Keratinocyte (primary cell): Measurements from ENCODE around the gene MMP3. TPM values are rescaled to one million over a fixed set of nuclear protein-coding genes. Genes with fewer than 3 reads are reported as not detected.

Experiments used
- DNase-seq: peaks from one replicate; pipeline ENCODE4 v3.0.0-alpha.2; 2011; ENCODE audit warnings: low read depth, missing footprints, low spot score
- FAIRE-seq: peaks from 2 replicates; lab custom pipeline; 2011; peaks lifted over from hg19 to GRCh38; lab: Jason Lieb, UNC
- H2AFZ ChIP-seq: 2 replicates; pipeline ENCODE4 v1.6.0; 2012; ENCODE audit warnings: low read length, control low read depth, inconsistent platforms; ENCODE audit not compliant: control insufficient read depth
- H3K27ac ChIP-seq: 2 replicates; pipeline ENCODE4 v1.5.1; 2011; ENCODE audit warnings: low read length; ENCODE audit not compliant: control insufficient read depth, insufficient read depth
- H3K27me3 ChIP-seq: 3 replicates; pipeline ENCODE4 v1.6.0; 2011; ENCODE audit warnings: low read length; ENCODE audit not compliant: control insufficient read depth, insufficient read depth; ENCODE audit errors: extremely low read depth
- H3K36me3 ChIP-seq, 2 experiments: 2 replicates in 1 of 2; 3 replicates in 1 of 2; pipeline ENCODE4 v1.5.1; 2011; ENCODE audit warnings: low read length in 2 of 2, mild to moderate bottlenecking in 1 of 2; ENCODE audit not compliant: control insufficient read depth in 2 of 2, insufficient read depth in 2 of 2; ENCODE audit errors: extremely low read depth in 1 of 2
- H3K4me1 ChIP-seq: 3 replicates; pipeline ENCODE4 v1.5.1; 2011; ENCODE audit warnings: low read length; ENCODE audit not compliant: control insufficient read depth, insufficient read depth; ENCODE audit errors: extremely low read depth
- H3K4me2 ChIP-seq: 3 replicates; pipeline ENCODE4 v1.6.0; 2011; ENCODE audit warnings: low read depth, low read length; ENCODE audit not compliant: control insufficient read depth, insufficient read depth; ENCODE audit errors: extremely low read depth
- H3K4me3 ChIP-seq, 3 experiments: fragments of 200-600 bp in 1 of 3; sonication (generic) in 1 of 3; 2 replicates in 2 of 3; 3 replicates in 1 of 3; pipeline ENCODE4 v1.5.1; 2011 to 2016; ENCODE audit warnings: low read length in 3 of 3, mild to moderate bottlenecking in 3 of 3, control low read depth in 2 of 3, inconsistent platforms in 1 of 3, low read depth in 1 of 3, mixed read lengths in 1 of 3, mixed run types in 1 of 3, moderate library complexity in 1 of 3; ENCODE audit not compliant: control insufficient read depth in 2 of 3, insufficient read depth in 2 of 3; ENCODE audit errors: extremely low read depth in 1 of 3
- H3K79me2 ChIP-seq: 2 replicates; pipeline ENCODE4 v1.6.0; 2012; ENCODE audit warnings: low read length; ENCODE audit not compliant: control insufficient read depth, insufficient read depth
- H3K9ac ChIP-seq: 3 replicates; pipeline ENCODE4 v1.6.0; 2011; ENCODE audit warnings: low read length; ENCODE audit not compliant: control insufficient read depth, insufficient read depth; ENCODE audit errors: extremely low read depth
- H3K9me1 ChIP-seq: 3 replicates; pipeline ENCODE4 v1.6.0; 2011; ENCODE audit warnings: low read length; ENCODE audit not compliant: control insufficient read depth, insufficient read depth; ENCODE audit errors: extremely low read depth
- H3K9me3 ChIP-seq: 2 replicates; pipeline ENCODE4 v1.5.1; 2012; ENCODE audit warnings: low read depth, low read length; ENCODE audit not compliant: control insufficient read depth
- H4K20me1 ChIP-seq: 3 replicates; pipeline ENCODE4 v1.6.0; 2011; ENCODE audit warnings: low read length; ENCODE audit not compliant: control insufficient read depth, insufficient read depth; ENCODE audit errors: extremely low read depth
- CTCF ChIP-seq, 3 experiments: IDR thresholded peaks in 1 of 3; conservative IDR thresholded peaks in 1 of 3; optimal IDR thresholded peaks in 1 of 3; 2 replicates in 2 of 3; 3 replicates in 1 of 3; pipeline versions ENCODE3 to v1.5.1; 2011; ENCODE audit warnings: low read length in 3 of 3, mild to moderate bottlenecking in 3 of 3, moderate library complexity in 2 of 3, control low read depth in 1 of 3, inconsistent platforms in 1 of 3; ENCODE audit not compliant: insufficient read depth in 2 of 3; ENCODE audit errors: extremely low read depth in 1 of 3
- EZH2 ChIP-seq: IDR thresholded peaks from one replicate; pipeline ENCODE4 v1.6.1; 2012; ENCODE audit warnings: inconsistent platforms, mild to moderate bottlenecking, low read length, moderate library complexity
- dilution Hi-C: fragments of 300-500 bp; cut with MboI; formaldehyde crosslinking; loops from one replicate; pipeline ENCODE4 v1.7.0; 2020; ENCODE audit warnings: low sequenced_read_pairs; ENCODE audit not compliant: extremely low pct_ligation_motif_present
- polyA plus RNA-seq, 5 experiments: library from polyadenylated mRNA; depleted of rRNA in 3 of 5; stranded (reverse) in 3 of 5; stranded (forward) in 1 of 5; unstranded in 1 of 5; fragments of >200 nt; gene quantifications; 1 replicate in 1 of 5; 2 replicates in 3 of 5; 3 replicates in 1 of 5; pipeline versions ENCODE4 v1.2.1 to v1.2.3, GENCODE V29; 2011 to 2012; ENCODE audit warnings: missing spikeins in 2 of 5, low read depth in 1 of 5, low replicate concordance in 1 of 5

The MMP3 gene
- polyA plus RNA-seq, 1 donor (not counting 4 experiments of a cell fraction or from before 2014, with no cell fraction given), result 8.3 TPM

GRCh38 chr11:102832612-102833011, 10.8 kb downstream of the MMP3 start:
- FAIRE-seq (no peak), DNase-seq (no peak)
- Histone ChIP-seq H3K27me3 (no peaks in the 10 kb centered on the region), H3K79me2 (no peaks in the 10 kb centered on the region), H3K4me1 (peaks cover 30% of the 10 kb centered on the region), H3K9me3 (no peaks in the 10 kb centered on the region), H3K9me1 (no peaks in the 10 kb centered on the region), H3K36me3 (no peaks in the 10 kb centered on the region), H3K27ac (no peak overlapping the region), H3K4me3 (no peak overlapping the region), H4K20me1 (no peaks in the 10 kb centered on the region), H3K9ac (no peak overlapping the region), H2AFZ (no peak overlapping the region), H3K4me2 (no peak overlapping the region)
- TF ChIP-seq EZH2, result no peak
- no peak for TF ChIP-seq CTCF (optimal IDR thresholded peaks at IDR 0.05 in 1 of 3, IDR thresholded peaks at IDR 0.05 in 1 of 3, conservative IDR thresholded peaks at IDR 0.05 in 1 of 3; ENCODE audit: extremely low read depth in 1 of 3, insufficient read depth in 2 of 3, low read length in 3 of 3)
- dilution Hi-C loops, result no loop called here

- no peak overlapping the region for H3K4me3 ChIP-seq
- H3K36me3 ChIP-seq, result no peaks in the 10 kb centered on the region
- no peak overlapping the region for H2AFZ ChIP-seq
- DNase-seq (no peak), FAIRE-seq (no peak)
- H3K79me2 ChIP-seq, result no peaks in the 10 kb centered on the region
- H3K9ac ChIP-seq, result no peak overlapping the region
- H3K27ac ChIP-seq, result no peak overlapping the region
- H4K20me1 ChIP-seq, result no peaks in the 10 kb centered on the region
- H3K4me2 ChIP-seq, result no peak overlapping the region
- peaks cover 29% of the 10 kb centered on the region for H3K4me1 ChIP-seq
- no peaks in the 10 kb centered on the region for H3K27me3 ChIP-seq
- no peak for TF ChIP-seq EZH2
- peak in 2 of 3 experiments; percentile 35 to 36 for TF ChIP-seq CTCF (optimal IDR thresholded peaks at IDR 0.05 in 1 of 3, IDR thresholded peaks at IDR 0.05 in 1 of 3, conservative IDR thresholded peaks at IDR 0.05 in 1 of 3; ENCODE audit: extremely low read depth in 1 of 3, insufficient read depth in 2 of 3, low read length in 3 of 3)
- dilution Hi-C loops, result no loop called here
- H3K9me3 ChIP-seq, result no peaks in the 10 kb centered on the region
- no peaks in the 10 kb centered on the region for H3K9me1 ChIP-seq
Measured at GRCh38 chr11:102831489-102832440, 11.6 kb downstream of the MMP3 start.
